NCI-H510A treated with DMSO at 0.1 percent for 48 hours (cell line): Measurements from ENCODE around the gene PRMT7.

ENCODE experiments used
- DNase-seq: peaks from one replicate; lab custom pipeline; 2025; lab: John Stamatoyannopoulos, UW

PRMT7 gene

DNA sequence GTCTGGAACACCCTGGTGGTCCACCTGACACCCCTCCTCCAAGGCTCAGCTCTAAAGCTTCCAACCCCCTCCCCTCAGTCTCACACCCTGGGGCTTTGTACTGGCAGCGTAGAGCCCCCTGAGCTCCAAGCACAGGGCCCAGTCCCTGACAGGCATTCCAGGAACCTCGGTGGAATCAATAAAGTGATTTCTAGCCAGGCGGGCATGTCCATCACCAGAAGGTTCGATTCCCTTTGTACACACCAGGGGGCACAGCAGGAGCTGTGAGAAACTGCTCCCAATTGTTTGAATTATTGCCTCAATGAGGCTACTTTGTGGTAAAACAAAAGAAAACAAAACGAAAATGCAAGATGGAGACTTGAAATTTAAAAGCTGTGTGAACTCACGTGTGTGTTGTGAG, 85.7 kb downstream of the PRMT7 start:
- peak; percentile 26 for DNase-seq

- no peak for DNase-seq
Measured at GRCh38 chr16:68397710-68398201, 86.9 kb downstream of the PRMT7 start.

- DNase-seq: no peak
Measured at GRCh38 chr16:68399456-68399855, 88.6 kb downstream of the PRMT7 start.

DNA sequence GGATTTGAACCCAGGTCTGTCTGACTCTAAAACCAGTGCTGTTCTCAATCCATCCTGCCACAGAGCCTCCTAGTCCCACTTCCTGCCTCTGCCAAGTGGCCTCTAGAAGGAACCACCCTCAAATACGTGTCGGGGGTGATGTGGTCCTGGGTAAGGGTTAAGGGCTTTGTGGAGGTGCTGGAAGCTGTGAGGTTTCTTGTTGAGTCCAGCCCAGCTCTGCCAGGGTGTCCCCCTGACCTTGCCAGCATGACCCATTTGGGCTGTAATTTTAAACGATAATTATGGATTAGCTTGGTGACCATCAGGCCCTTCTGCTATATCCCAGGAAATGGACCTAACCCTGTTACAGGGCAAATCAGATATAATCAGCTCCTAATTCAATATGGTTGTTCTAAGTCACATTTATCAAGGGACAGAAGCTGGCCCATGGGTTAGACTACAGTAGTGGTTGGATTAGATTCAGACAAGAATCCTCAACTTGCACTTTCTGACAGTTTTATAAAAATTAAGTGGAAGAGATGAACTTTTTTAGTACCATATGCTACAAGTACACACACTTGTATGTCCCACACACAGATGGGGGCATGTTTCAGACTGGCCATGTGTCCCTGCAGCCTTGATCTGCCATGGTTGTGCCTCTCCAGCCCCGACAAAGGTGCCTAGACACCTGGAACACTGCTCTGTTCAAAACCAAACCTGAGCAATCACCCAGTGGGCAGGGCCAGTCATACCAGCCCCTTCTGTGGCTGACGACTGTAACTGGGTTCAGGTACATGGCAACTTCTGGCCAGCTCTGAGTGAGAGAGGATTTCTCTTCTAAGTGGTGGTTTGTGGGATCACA, 89.5 kb downstream of the PRMT7 start:
- no peak for DNase-seq

DNA sequence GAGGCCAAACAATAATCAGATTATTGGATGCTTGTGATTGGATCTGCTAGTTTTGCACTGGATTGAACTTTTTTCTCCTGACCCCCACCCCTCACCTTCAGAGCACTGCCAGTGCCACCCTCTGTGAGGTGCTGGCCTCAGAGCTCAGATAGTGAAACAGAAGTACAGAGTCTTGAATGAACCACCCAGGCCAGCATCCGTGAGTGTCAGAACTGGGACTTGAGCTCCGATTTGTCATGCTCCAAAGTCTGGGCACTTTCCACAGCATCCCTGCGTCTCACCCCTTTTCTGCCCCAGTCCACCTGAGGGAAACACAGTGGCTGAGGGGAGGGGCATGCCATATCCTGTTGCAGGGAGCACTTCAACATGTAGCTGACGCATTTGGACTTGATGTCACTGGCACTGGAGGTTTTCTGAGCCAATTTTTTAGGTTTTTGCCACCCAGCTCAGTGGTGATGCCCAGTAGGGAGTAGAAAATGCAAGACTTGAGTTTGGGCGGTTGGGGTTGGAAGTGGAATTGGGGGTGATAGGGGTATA, 90.2 kb downstream of the PRMT7 start:
- DNase-seq: peak; percentile 11

GRCh38 chr16:68401871-68402747, 91.3 kb downstream of the PRMT7 start:
- DNase-seq: no peak

GRCh38 chr16:68402748-68403040, 91.9 kb downstream of the PRMT7 start:
- DNase-seq: no peak

DNA sequence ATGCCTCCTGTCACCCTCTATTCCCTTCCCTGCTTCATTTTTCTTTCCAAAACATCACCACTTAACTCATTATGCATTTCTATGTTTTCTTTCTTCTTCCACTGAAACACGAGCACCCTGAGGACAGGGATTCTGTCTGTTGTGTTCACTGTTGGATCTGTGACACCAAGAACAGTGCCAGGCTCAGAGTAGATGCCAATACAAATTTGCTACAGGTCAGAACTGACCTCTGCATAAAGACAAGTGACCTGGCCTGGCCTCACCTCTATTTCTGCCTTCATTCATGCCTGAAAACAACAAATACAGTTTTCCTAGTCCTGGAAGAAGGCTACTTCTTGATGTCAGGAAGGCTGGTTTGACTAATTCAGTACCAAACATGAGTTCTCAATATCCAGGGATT, 92.4 kb downstream of the PRMT7 start:
- DNase-seq: no peak

DNA sequence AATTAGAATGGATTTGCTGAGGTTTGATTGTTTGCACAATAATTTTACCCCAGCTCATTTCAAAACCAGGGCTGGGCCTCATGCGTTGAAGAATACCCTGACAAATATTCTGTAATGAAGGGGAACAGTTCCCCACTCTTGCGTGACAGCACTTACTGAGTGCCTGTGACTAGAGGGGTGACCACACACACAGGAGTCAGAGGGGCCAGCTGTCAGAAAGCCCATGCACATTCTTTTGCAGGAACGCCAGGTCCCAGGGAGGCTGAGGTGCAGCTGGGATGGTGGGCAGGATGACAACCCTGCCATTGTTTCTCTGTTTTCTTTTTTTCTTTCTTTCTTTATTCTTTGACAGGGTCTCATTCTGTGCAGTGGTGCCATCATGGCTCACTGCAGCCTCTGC, 92.9 kb downstream of the PRMT7 start:
- no peak for DNase-seq

GRCh38 chr16:68404736-68405345, 94.0 kb downstream of the PRMT7 start:
- no peak for DNase-seq

DNA sequence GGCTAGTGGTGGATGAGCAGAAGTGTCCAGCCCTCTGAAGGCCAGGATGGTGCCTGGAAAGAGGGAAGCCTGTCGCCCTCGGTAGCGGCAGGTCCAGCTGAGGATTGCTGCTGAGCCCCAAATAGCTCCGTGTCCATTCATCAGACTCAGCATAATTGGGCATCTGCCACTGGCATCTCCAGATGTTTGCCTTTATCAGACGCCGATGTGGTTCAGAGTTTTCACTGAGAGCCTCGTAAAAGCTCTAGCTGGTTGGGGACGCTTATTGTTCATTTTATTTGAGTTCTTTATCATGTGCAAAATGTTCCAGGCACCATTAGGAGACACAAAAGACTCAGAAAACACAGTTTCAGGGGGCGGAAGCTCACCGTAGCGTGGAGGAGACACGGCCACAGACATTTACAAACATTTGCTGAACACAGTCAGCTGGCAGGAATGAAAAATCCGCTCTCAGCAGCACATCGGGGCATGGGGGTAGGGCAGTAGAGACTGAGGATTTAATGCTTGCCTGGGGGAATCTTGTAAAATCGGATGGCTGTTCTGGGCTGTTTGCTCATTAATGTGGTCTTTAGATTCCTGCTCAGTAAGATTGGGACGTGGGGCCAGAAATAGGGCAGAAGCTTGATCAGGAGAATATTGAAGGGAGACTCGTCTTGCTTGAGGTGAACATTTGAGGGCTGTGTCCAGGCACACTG, 95.8 kb downstream of the PRMT7 start:
- DNase-seq: peak; percentile 17
